ENCODE results near the gene DCBLD1.

DCBLD1 gene

GRCh38 chr6:117484052-117484646 is 1.7 kb downstream of the DCBLD1 start:
- peaks cover 56% of the 10 kb centered on the region for H3K79me2 ChIP-seq (ENCODE audit: control insufficient read depth, insufficient read depth, low read length, unreplicated experiment)
- H3K4me3 ChIP-seq (ENCODE audit: low read depth, low read length) = peak overlapping the region; percentile 95
- 0 out of 2 replicates have a peak, but pooled peaks cover 4% of the 10 kb centered on the region for H3K36me3 ChIP-seq (ENCODE audit: insufficient read depth, low read length)
- peak overlapping the region; percentile 63 for H3K27ac ChIP-seq (ENCODE audit: low read depth, low read length)
- no peaks in the 10 kb centered on the region for H3K27me3 ChIP-seq (ENCODE audit: insufficient read depth, low read length)
- no peak overlapping the region for H2AFZ ChIP-seq (ENCODE audit: low read length, unreplicated experiment)
- peaks cover 17% of the 10 kb centered on the region for H3K4me1 ChIP-seq (ENCODE audit: control insufficient read depth, insufficient read depth, low read length, unreplicated experiment)

- no peak overlapping the region for H2AFZ ChIP-seq (ENCODE audit: low read length, unreplicated experiment)
- no peaks in the 10 kb centered on the region for H3K27me3 ChIP-seq (ENCODE audit: insufficient read depth, low read length)
- H3K36me3 ChIP-seq (ENCODE audit: insufficient read depth, low read length) = 0 out of 2 replicates have a peak, but pooled peaks cover 4% of the 10 kb centered on the region
- H3K27ac ChIP-seq (ENCODE audit: low read depth, low read length) = no peak overlapping the region
- peaks cover 65% of the 10 kb centered on the region for H3K79me2 ChIP-seq (ENCODE audit: control insufficient read depth, insufficient read depth, low read length, unreplicated experiment)
- H3K4me3 ChIP-seq (ENCODE audit: low read depth, low read length) = peak overlapping the region; percentile 95
- peaks cover 17% of the 10 kb centered on the region for H3K4me1 ChIP-seq (ENCODE audit: control insufficient read depth, insufficient read depth, low read length, unreplicated experiment)
These were observed 3.0 kb downstream of the DCBLD1 start for GRCh38 chr6:117485433-117485832.

- Histone ChIP-seq H2AFZ (ENCODE audit: low read length, unreplicated experiment) (no peak overlapping the region), H3K27ac (ENCODE audit: low read depth, low read length) (no peak overlapping the region), H3K4me1 (ENCODE audit: control insufficient read depth, insufficient read depth, low read length, unreplicated experiment) (peaks cover 37% of the 10 kb centered on the region), H3K4me3 (ENCODE audit: low read depth, low read length) (no peak overlapping the region), H3K36me3 (ENCODE audit: insufficient read depth, low read length) (0 out of 2 replicates have a peak, but pooled peaks cover 4% of the 10 kb centered on the region), H3K27me3 (ENCODE audit: insufficient read depth, low read length) (no peaks in the 10 kb centered on the region), H3K79me2 (ENCODE audit: control insufficient read depth, insufficient read depth, low read length, unreplicated experiment) (peaks cover 82% of the 10 kb centered on the region)
These were observed 5.3 kb downstream of the DCBLD1 start for GRCh38 chr6:117487821-117488220.

DNA sequence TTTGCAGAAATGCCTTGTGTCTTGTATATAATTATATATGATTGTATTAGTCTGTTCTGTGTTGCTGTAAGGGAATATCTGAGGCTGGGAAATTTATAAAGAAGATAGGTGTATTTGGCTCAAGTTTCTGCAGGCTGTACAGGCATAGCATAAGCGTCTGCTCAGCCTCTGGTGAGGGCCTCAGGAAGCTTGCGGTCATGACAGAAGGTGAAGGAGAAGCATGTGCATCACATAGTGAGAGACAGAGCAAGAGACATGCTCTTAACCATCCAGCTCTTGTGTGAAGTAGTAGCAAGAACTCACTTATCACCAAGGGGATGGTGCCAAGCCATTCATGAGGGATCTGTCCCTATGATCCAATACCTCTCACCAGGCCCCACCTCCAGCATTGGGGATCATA is 6.5 kb downstream of the DCBLD1 start:
- H2AFZ ChIP-seq (ENCODE audit: low read length, unreplicated experiment) = no peak overlapping the region
- peaks cover 89% of the 10 kb centered on the region for H3K79me2 ChIP-seq (ENCODE audit: control insufficient read depth, insufficient read depth, low read length, unreplicated experiment)
- no peaks in the 10 kb centered on the region for H3K27me3 ChIP-seq (ENCODE audit: insufficient read depth, low read length)
- no peak overlapping the region for H3K4me3 ChIP-seq (ENCODE audit: low read depth, low read length)
- no peak overlapping the region for H3K27ac ChIP-seq (ENCODE audit: low read depth, low read length)
- 0 out of 2 replicates have a peak, but pooled peaks cover 4% of the 10 kb centered on the region for H3K36me3 ChIP-seq (ENCODE audit: insufficient read depth, low read length)
- H3K4me1 ChIP-seq (ENCODE audit: control insufficient read depth, insufficient read depth, low read length, unreplicated experiment) = peaks cover 47% of the 10 kb centered on the region

DNA sequence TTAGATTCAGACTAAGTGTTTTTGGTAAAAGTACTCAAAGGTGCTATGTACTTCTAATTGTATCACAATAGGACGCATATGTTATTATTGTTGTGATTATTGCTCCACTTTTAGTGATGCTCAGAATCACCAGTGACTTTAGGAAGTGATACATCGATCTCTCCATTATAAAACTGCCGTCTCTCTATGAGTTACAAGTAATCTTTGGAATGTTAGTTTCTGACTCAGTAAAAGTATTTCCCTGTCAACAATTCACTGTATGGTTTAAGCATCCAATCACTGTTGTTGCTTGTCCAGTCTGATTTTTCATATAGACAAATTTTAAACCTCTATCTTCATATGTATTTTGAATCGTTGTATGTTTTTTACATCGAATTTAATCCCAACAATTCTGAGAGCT is 9.4 kb downstream of the DCBLD1 start:
- Histone ChIP-seq H3K4me1 (ENCODE audit: control insufficient read depth, insufficient read depth, low read length, unreplicated experiment) (peaks cover 61% of the 10 kb centered on the region), H2AFZ (ENCODE audit: low read length, unreplicated experiment) (peak overlapping the region; percentile 2), H3K79me2 (ENCODE audit: control insufficient read depth, insufficient read depth, low read length, unreplicated experiment) (peaks cover 88% of the 10 kb centered on the region)

GRCh38 chr6:117493470-117493869 is 11.0 kb downstream of the DCBLD1 start:
- Histone ChIP-seq H3K27ac (ENCODE audit: low read depth, low read length) (peak overlapping the region; percentile 99), H3K36me3 (ENCODE audit: insufficient read depth, low read length) (no peaks in the 10 kb centered on the region), H3K4me1 (ENCODE audit: control insufficient read depth, insufficient read depth, low read length, unreplicated experiment) (peaks cover 75% of the 10 kb centered on the region), H3K4me3 (ENCODE audit: low read depth, low read length) (peak overlapping the region; percentile 70), H3K27me3 (ENCODE audit: insufficient read depth, low read length) (no peaks in the 10 kb centered on the region), H2AFZ (ENCODE audit: low read length, unreplicated experiment) (no peak overlapping the region), H3K79me2 (ENCODE audit: control insufficient read depth, insufficient read depth, low read length, unreplicated experiment) (peaks cover 79% of the 10 kb centered on the region)

More for the DNA sequence above, 9.4 kb downstream of the DCBLD1 start:
- Histone ChIP-seq H3K27ac (ENCODE audit: low read depth, low read length) (peak overlapping the region; percentile 99), H3K27me3 (ENCODE audit: insufficient read depth, low read length) (no peaks in the 10 kb centered on the region), H3K4me3 (ENCODE audit: low read depth, low read length) (peak overlapping the region; percentile 15; the same call in 1 of the 2 replicates), H3K36me3 (ENCODE audit: insufficient read depth, low read length) (0 out of 2 replicates have a peak, but pooled peaks cover 4% of the 10 kb centered on the region)

GRCh38 chr6:117494283-117494682 is 11.8 kb downstream of the DCBLD1 start:
- Histone ChIP-seq H3K36me3 (ENCODE audit: insufficient read depth, low read length) (no peaks in the 10 kb centered on the region), H3K79me2 (ENCODE audit: control insufficient read depth, insufficient read depth, low read length, unreplicated experiment) (peaks cover 76% of the 10 kb centered on the region), H2AFZ (ENCODE audit: low read length, unreplicated experiment) (peak overlapping the region; percentile 27), H3K4me1 (ENCODE audit: control insufficient read depth, insufficient read depth, low read length, unreplicated experiment) (peaks cover 82% of the 10 kb centered on the region), H3K27ac (ENCODE audit: low read depth, low read length) (peak overlapping the region; percentile 99), H3K4me3 (ENCODE audit: low read depth, low read length) (peak overlapping the region; percentile 70), H3K27me3 (ENCODE audit: insufficient read depth, low read length) (no peaks in the 10 kb centered on the region)

DNA sequence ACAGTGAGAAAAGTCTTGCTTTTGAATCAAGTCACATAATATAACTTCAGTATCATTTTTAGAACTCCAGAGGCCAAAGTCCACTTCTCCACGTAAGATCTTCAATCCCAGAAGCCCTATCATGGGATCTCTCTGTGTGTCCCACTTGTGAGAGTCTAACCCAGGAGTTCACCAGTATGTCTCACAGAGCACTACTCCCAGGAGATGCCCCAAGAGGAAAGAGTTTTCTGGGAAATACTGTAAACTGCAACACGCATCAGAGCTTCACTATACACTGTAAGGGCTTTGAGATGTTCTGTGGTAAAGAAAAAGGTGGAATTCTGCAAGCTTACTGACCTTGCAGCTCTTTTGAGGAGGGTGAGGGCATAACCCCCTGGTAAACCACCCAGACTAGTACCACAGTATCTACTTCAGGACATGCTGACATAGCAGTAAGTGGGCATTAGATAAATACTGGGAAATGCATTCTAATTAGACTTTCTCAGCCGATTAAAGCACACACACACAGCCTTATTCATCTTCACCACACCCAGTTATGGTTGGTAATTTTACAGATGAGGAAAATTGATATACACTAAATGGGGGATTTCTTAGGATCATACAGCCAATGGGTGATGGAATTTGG is 12.3 kb downstream of the DCBLD1 start:
- H3K4me3 ChIP-seq (ENCODE audit: low read depth, low read length) = peak overlapping the region; percentile 70
- no peaks in the 10 kb centered on the region for H3K36me3 ChIP-seq (ENCODE audit: insufficient read depth, low read length)
- H3K79me2 ChIP-seq (ENCODE audit: control insufficient read depth, insufficient read depth, low read length, unreplicated experiment) = peaks cover 78% of the 10 kb centered on the region
- H3K27me3 ChIP-seq (ENCODE audit: insufficient read depth, low read length) = no peaks in the 10 kb centered on the region
- peak overlapping the region; percentile 99 for H3K27ac ChIP-seq (ENCODE audit: low read depth, low read length)
- H2AFZ ChIP-seq (ENCODE audit: low read length, unreplicated experiment) = peak overlapping the region; percentile 27
- H3K4me1 ChIP-seq (ENCODE audit: control insufficient read depth, insufficient read depth, low read length, unreplicated experiment) = peaks cover 85% of the 10 kb centered on the region

GRCh38 chr6:117495425-117495824 is 13.0 kb downstream of the DCBLD1 start:
- H3K27ac ChIP-seq (ENCODE audit: low read depth, low read length) = peak overlapping the region; percentile 99
- H2AFZ ChIP-seq (ENCODE audit: low read length, unreplicated experiment) = no peak overlapping the region
- peak overlapping the region; percentile 70 for H3K4me3 ChIP-seq (ENCODE audit: low read depth, low read length)
- H3K36me3 ChIP-seq (ENCODE audit: insufficient read depth, low read length) = no peaks in the 10 kb centered on the region
- H3K27me3 ChIP-seq (ENCODE audit: insufficient read depth, low read length) = no peaks in the 10 kb centered on the region
- peaks cover 89% of the 10 kb centered on the region for H3K4me1 ChIP-seq (ENCODE audit: control insufficient read depth, insufficient read depth, low read length, unreplicated experiment)
- peaks cover 79% of the 10 kb centered on the region for H3K79me2 ChIP-seq (ENCODE audit: control insufficient read depth, insufficient read depth, low read length, unreplicated experiment)

DNA sequence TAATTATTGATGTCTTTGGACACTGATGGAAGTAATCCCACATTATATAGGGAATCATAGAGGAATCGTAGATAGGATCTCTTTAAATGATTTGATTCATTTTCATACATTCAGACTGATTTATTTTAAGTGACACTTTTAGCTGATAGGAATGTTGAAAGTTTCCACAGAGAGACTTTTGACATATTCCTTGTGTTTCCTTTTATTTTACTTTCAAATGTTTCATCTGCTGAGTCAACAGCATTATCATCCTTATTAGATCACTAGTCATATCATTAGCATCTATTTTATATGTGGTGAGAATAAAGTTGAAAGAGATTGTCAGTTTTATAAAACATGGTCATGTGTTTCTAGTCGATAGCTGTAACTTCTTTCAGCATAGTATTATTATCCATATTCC is 13.4 kb downstream of the DCBLD1 start:
- H3K79me2 ChIP-seq (ENCODE audit: control insufficient read depth, insufficient read depth, low read length, unreplicated experiment) = peaks cover 77% of the 10 kb centered on the region
- H3K27me3 ChIP-seq (ENCODE audit: insufficient read depth, low read length) = no peaks in the 10 kb centered on the region
- peak overlapping the region; percentile 70 for H3K4me3 ChIP-seq (ENCODE audit: low read depth, low read length)
- H3K36me3 ChIP-seq (ENCODE audit: insufficient read depth, low read length) = no peaks in the 10 kb centered on the region
- H3K4me1 ChIP-seq (ENCODE audit: control insufficient read depth, insufficient read depth, low read length, unreplicated experiment) = peaks cover 86% of the 10 kb centered on the region
- no peak overlapping the region for H2AFZ ChIP-seq (ENCODE audit: low read length, unreplicated experiment)
- peak overlapping the region; percentile 99 for H3K27ac ChIP-seq (ENCODE audit: low read depth, low read length)
